ENCODE measurements around the gene FNDC8.
"Not testable (repeated sequence)": the region's sequence is repeated elsewhere in the genome, so short reads cannot be mapped to it uniquely, and the experiment has no call there.

The FNDC8 gene

GRCh38 chr17:35121315-35121714, at the start of gene FNDC8:
Gene FNDC8 (plus strand): TSS chr17:35121615. CDS start chr17:35121694, 79 bp downstream.
- no peak for DNase-seq

DNA sequence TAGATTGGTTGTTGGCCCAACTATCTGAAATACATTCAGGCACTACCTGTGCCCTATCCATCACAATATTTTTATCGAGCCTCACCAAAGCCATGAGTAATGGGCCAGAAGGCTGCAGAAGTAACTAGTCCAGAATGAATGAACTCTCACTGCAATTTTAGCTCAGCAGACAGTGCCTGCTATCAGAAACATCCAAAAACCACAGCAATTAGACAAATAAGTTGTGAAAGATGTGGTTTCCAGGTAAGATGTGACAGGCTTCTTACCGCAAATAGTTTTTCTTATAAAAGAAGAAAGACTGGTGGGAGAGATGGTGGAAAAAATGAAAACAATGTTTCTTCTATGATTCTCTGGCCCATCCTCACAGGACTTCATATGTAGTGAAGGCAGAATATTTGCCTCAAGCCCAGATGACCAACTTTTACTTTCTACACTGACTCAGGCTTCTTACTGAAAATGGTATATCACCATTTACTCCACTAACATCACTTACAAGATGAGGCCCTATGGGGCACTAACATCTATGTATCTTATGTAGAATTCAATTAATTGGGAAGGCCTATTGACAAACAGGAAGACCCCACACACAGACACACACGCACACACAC, 48.1 kb upstream of the FNDC8 start:
- DNase-seq, result peak; percentile 44

GRCh38 chr17:35073991-35074627, 47.3 kb upstream of the FNDC8 start:
- DNase-seq, result peak; percentile 40

- DNase-seq, result no peak
Observed at GRCh38 chr17:35074711-35075707, 46.4 kb upstream of the FNDC8 start.

GRCh38 chr17:35076874-35077273, 44.5 kb upstream of the FNDC8 start:
- DNase-seq, result no peak

DNA sequence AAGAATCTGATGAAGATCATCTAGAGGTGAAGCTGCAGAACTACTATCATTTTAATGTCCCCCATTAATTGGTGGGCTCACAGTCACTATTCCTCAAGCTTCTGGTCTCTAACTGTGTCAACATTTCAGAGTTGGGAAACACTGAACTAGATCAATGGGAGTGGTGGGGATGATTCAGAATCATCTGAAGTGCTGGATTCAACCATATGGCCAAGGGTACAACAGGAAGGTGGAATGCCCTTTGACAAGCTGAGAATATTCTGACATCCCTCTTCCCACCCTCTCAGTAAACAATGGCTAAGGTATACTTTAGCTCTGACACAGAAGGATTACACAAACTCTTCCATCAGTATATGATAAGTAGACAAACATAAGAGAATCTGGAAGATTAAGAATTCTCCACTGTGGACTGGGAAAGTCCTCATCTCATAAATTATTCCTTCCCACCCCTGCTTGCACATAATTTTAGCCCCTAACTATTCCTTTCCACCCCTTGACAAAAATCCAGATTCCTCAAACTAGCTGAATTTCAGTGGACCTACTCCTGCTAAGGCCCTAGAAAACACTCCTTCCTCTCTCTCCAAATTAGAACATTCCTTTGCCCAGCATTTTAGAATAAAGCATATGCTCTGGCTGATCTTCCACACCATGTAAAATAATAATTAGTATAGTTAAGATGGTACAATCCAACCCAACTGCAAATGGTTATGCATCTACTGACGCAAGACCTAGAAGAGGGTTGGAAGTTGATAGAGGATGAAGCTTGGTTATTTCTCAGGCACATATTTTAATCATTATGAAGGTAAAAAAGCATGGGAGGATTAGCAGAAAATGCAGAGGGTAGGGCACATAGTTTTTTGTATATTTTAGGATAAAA, 41.6 kb upstream of the FNDC8 start:
- no peak for DNase-seq

DNA sequence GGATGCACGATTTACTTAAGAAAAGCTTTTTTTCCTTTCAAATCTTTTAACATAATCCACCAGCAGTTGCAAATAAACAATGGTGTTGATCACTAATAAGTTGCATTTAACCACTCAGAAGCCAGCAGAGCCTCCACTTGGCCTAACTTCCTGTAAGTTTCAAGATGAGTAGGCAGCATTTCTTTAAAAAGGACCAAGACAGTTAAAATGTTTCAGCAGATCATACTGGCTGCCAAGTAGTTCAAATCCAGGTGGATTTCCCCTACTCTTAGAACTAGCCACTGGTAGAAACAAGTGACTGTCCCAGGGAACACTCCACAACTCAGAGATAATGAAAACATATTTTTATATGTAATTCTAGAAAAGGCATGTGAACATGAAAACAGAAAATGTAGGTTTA, 40.9 kb upstream of the FNDC8 start:
- DNase-seq, result no peak

- no peak for DNase-seq
Observed at GRCh38 chr17:35081638-35082037, 39.8 kb upstream of the FNDC8 start.

GRCh38 chr17:35082073-35082657, 39.2 kb upstream of the FNDC8 start:
- DNase-seq, result peak; percentile 29

- no peak for DNase-seq
Observed at GRCh38 chr17:35083071-35083470, 38.3 kb upstream of the FNDC8 start.

GRCh38 chr17:35084987-35085386, 36.4 kb upstream of the FNDC8 start:
- no peak for DNase-seq

DNA sequence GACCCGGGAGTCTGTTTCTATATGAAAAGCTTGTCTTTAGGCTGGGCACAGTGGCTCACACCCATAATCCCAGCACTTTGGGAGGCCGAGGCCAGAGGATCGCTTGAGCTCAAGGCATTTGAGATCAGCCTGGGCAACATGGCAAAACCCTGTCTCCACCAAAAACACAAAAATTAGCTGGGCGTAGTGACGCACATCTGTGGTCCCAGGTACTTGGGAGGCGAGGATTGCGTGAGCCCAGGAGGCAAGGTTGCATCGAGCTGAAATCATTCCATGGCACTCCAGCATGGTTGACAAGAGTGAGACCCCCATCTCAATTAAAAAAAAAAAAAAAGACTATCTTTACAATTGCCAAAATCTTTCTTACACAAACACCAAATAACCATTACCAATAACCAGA, 35.3 kb upstream of the FNDC8 start:
- DNase-seq, result no peak

DNA sequence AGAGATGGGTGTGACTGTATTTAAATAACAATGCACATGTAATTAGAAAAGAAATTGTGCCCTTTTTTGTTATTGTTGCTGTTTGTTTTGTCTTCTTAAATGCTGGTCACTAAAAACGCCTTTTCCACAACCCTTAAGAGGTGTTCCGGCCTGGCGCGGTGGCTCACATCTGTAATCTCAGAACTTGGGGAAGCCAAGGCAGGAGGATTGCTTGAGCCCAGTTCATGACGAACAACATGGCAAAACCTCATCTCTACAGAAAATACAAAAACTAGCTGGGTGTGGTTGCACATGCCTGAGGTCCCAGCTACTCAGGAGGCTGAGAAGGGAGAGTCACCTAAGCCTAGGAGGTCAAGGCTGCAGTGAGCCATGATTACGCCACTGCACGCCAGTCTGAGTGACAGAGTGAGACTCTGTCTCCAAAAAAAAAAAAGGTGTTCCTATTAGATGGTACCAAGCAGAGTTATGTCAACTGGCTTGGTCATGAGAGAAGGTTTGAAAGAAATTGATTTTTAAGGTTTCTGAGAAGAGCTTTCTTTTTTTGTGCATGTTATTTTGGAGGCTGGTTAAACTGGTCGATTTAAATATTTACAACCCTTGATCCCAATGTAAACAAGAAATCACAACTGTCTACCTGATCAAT, 34.4 kb upstream of the FNDC8 start:
- DNase-seq, result no peak

DNA sequence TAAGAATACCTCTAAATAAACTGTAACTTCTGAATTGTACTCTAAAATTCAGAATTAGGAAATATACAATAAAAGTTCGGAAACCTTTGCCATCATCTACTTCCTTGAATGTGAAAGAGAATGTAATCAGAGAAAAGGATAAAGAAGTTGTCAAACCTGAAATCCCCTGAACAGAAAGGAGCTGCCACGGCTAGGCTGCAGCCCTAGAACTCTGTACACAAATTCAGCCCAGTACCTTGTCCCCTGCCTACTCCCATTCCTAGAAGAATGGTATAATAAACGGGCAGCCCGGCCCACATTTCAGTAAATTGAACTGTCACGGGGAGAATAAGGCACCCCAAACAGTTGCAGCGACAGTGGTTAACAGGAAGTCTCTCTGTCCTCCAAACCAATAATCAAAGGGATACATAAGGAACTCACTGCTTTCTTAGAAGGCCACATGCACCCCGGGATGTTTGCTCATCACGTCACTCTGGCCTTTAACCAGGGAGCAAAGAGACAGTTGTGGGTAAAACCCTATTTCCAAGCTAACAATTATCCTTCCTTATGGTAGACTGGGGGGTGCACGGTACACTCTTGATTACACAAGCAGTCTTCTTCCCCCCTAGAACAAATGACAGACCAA, 33.6 kb upstream of the FNDC8 start:
- DNase-seq, result peak; percentile 43

- DNase-seq, result no peak
Observed at GRCh38 chr17:35088356-35088880, 33.0 kb upstream of the FNDC8 start.

- DNase-seq, result peak; percentile 93
Observed at GRCh38 chr17:35088881-35089585, 32.4 kb upstream of the FNDC8 start.

GRCh38 chr17:35089586-35090296, 31.7 kb upstream of the FNDC8 start:
- no peak for DNase-seq

- DNase-seq, result not testable (repeated sequence)
Observed at GRCh38 chr17:35090707-35091106, 30.7 kb upstream of the FNDC8 start.

- DNase-seq, result no peak
Observed at GRCh38 chr17:35094902-35095301, 26.5 kb upstream of the FNDC8 start.

GRCh38 chr17:35095741-35096140, 25.7 kb upstream of the FNDC8 start:
- no peak for DNase-seq
